ENCODE measurements around the gene PABPN1L. TPM values are rescaled to one million over a fixed set of nuclear protein-coding genes. Genes with fewer than 3 reads are reported as not detected.

PABPN1L gene
- total and polyA plus RNA-seq, 2 donors (not counting 1 experiment from before 2014, with no cell fraction given) = 0.21 to 0.84 TPM

- no peak for TF ChIP-seq CTCF (IDR thresholded peaks at IDR 0.05)
- TF ChIP-seq EZH2 (IDR thresholded peaks at IDR 0.05; ENCODE audit: borderline replicate concordance, insufficient read depth, low read depth, low read length, poor library complexity, severe bottlenecking) = no peak
- H3K36me3 ChIP-seq (replicated peaks in 1 of 2; ENCODE audit: control extremely low read depth in 1 of 2, control insufficient read depth in 1 of 2, extremely low read depth in 1 of 2, insufficient read depth in 2 of 2, low read length in 1 of 2) = peaks cover 0 to 80% of the 10 kb centered on the region in 2 experiments
- Mint-ChIP-seq H3K27me3 (no peaks in the 10 kb centered on the region), H3K4me3 (no peak overlapping the region), H3K27ac (no peak overlapping the region), H3K4me1 (peaks cover 6% of the 10 kb centered on the region), H3K9me3 (ENCODE audit: insufficient read depth) (no peaks in the 10 kb centered on the region)
- H4K20me1 ChIP-seq (ENCODE audit: control insufficient read depth, insufficient read depth, low read length, poor library complexity, severe bottlenecking) = peaks cover 90% of the 10 kb centered on the region
- H3K4me3 ChIP-seq (ENCODE audit: control extremely low read depth in 1 of 5, extremely low read depth in 1 of 5, insufficient read depth in 1 of 5, low read depth in 2 of 5, low read length in 4 of 5) = no peak overlapping the region
- no peak overlapping the region for H2AFZ ChIP-seq (ENCODE audit: insufficient read depth, low read depth, low read length, poor library complexity, severe bottlenecking)
- peaks cover 0 to 8% of the 10 kb centered on the region in 2 donors for H3K4me1 ChIP-seq (ENCODE audit: control insufficient read depth in 2 of 2, insufficient read depth in 2 of 2, low read length in 2 of 2)
- peaks cover 3% of the 10 kb centered on the region for H3K79me2 ChIP-seq (ENCODE audit: control insufficient read depth, insufficient read depth, low read length)
- intact Hi-C loops (cut with micrococcal nuclease) = no loop called here
- no peak overlapping the region for H3K27ac ChIP-seq (ENCODE audit: low read length in 2 of 2)
- ChIA-PET POLR2A (interaction anchor here (0.7 kb wide), 2 partner anchors 90 to 311 kb away, joined by 3 read pairs; partner anchors contain the start of gene ZC3H18), CTCF (interaction anchor here (1.0 to 1.2 kb wide), 2 partner anchors 23 to 24 kb away, joined by 3 read pairs; partner anchors contain the start of genes GALNS and TRAPPC2L)
- ATAC-seq (ENCODE audit: low read depth) = no peak
- no peak overlapping the region for H3K9ac ChIP-seq (ENCODE audit: low read length)
- H3K27me3 ChIP-seq (replicated peaks in 1 of 4; ENCODE audit: control extremely low read depth in 1 of 4, control insufficient read depth in 3 of 4, insufficient read depth in 4 of 4, low read length in 3 of 4) = no peaks in the 10 kb centered on the region
- peaks cover 0 to 13% (median 0%) of the 10 kb centered on the region in 3 donors for H3K9me3 ChIP-seq (ENCODE audit: control extremely low read depth in 1 of 3, control insufficient read depth in 2 of 3, insufficient read depth in 1 of 3, low read length in 2 of 3)
- WGBS (ENCODE audit: insufficient coverage) = 96% methylated on average over 45 of the region's 46 CpGs
- no peak overlapping the region for H3K4me2 ChIP-seq (replicated peaks; ENCODE audit: low read depth, low read length, poor library complexity, severe bottlenecking)
- DNase-seq = no peak
Measured at GRCh38 chr16:88881007-88881615, 14.7 kb upstream of the PABPN1L start.
